H9 (cell line): ENCODE data around the gene ITPKC. TPM values are rescaled to one million over a fixed set of nuclear protein-coding genes. Genes with fewer than 3 reads are reported as not detected.

Experiments
- DNase-seq: peaks from one replicate; pipeline ENCODE4 v3.0.0-alpha.2; 2017
- H2AFZ ChIP-seq: one replicate; pipeline ENCODE4 v1.6.1; 2013; ENCODE audit warnings: mild to moderate bottlenecking, low read length, control low read depth, moderate library complexity
- H2AK5ac ChIP-seq: 2 replicates; pipeline ENCODE4 v1.6.1; 2013; ENCODE audit warnings: low read length, control low read depth, mixed read lengths; ENCODE audit not compliant: insufficient read length
- H2BK120ac ChIP-seq: one replicate; pipeline ENCODE4 v1.6.1; 2013; ENCODE audit warnings: low read depth, mild to moderate bottlenecking, low read length, control low read depth, inconsistent platforms; ENCODE audit not compliant: poor library complexity, severe bottlenecking
- H2BK12ac ChIP-seq: 2 replicates; pipeline ENCODE4 v1.6.1; 2013; ENCODE audit warnings: low read length, control low read depth, mixed read lengths, low read depth; ENCODE audit not compliant: insufficient read length
- H2BK15ac ChIP-seq: 2 replicates; pipeline ENCODE4 v1.6.1; 2013; ENCODE audit warnings: low read depth, low read length, control low read depth
- H2BK20ac ChIP-seq: one replicate; pipeline ENCODE4 v1.6.1; 2013; ENCODE audit warnings: low read depth, mild to moderate bottlenecking, low read length, control low read depth, inconsistent platforms; ENCODE audit not compliant: poor library complexity, severe bottlenecking
- H2BK5ac ChIP-seq: 2 replicates; pipeline ENCODE4 v1.6.1; 2013; ENCODE audit warnings: low read length, control low read depth, mixed read lengths; ENCODE audit not compliant: insufficient read length
- H3K14ac ChIP-seq: 2 replicates; pipeline ENCODE4 v1.6.1; 2013; ENCODE audit warnings: low read length, control low read depth; ENCODE audit not compliant: insufficient read depth
- H3K18ac ChIP-seq: 2 replicates; pipeline ENCODE4 v1.6.1; 2013; ENCODE audit warnings: low read depth, mild to moderate bottlenecking, mixed read lengths, low read length, control low read depth; ENCODE audit not compliant: insufficient read length
- H3K23ac ChIP-seq: 2 replicates; pipeline ENCODE4 v1.6.1; 2013; ENCODE audit warnings: low read length, control low read depth, mixed read lengths, low read depth; ENCODE audit not compliant: insufficient read length
- H3K23me2 ChIP-seq: 2 replicates; pipeline ENCODE4 v1.6.1; 2013; ENCODE audit warnings: low read depth, mild to moderate bottlenecking, mixed read lengths, low read length, control low read depth; ENCODE audit not compliant: insufficient read length, poor library complexity, severe bottlenecking
- H3K27ac ChIP-seq: 2 replicates; pipeline ENCODE4 v1.5.1; 2013; ENCODE audit warnings: low read length, control low read depth, mixed read lengths, low read depth; ENCODE audit not compliant: insufficient read length
- H3K27me3 ChIP-seq: 2 replicates; pipeline ENCODE4 v1.6.1; 2013; ENCODE audit warnings: low read length, control low read depth, inconsistent platforms; ENCODE audit not compliant: insufficient read depth
- H3K4ac ChIP-seq: 2 replicates; pipeline ENCODE4 v1.6.1; 2013; ENCODE audit warnings: low read depth, mild to moderate bottlenecking, control low read depth, inconsistent platforms, low read length, moderate library complexity
- H3K4me1 ChIP-seq: 2 replicates; pipeline ENCODE4 v1.6.1; 2013; ENCODE audit warnings: low read length, control low read depth, inconsistent platforms; ENCODE audit not compliant: insufficient read depth
- H3K4me2 ChIP-seq: 2 replicates; pipeline ENCODE4 v1.6.1; 2013; ENCODE audit warnings: low read length, control low read depth, mixed read lengths; ENCODE audit not compliant: insufficient read length, insufficient read depth
- H3K56ac ChIP-seq: 2 replicates; pipeline ENCODE4 v1.6.1; 2013; ENCODE audit warnings: low read depth, mild to moderate bottlenecking, mixed read lengths, low read length, control low read depth; ENCODE audit not compliant: insufficient read length
- H3K79me1 ChIP-seq: 2 replicates; pipeline ENCODE4 v1.6.1; 2013; ENCODE audit warnings: low read depth, mild to moderate bottlenecking, moderate library complexity, low read length, control low read depth, inconsistent platforms; ENCODE audit not compliant: insufficient read depth, poor library complexity, severe bottlenecking
- H3K79me2 ChIP-seq: 2 replicates; pipeline ENCODE4 v1.6.1; 2013; ENCODE audit warnings: low read length, control low read depth, inconsistent platforms; ENCODE audit not compliant: insufficient read depth
- H3K9ac ChIP-seq: 2 replicates; pipeline ENCODE4 v1.6.1; 2013; ENCODE audit warnings: low read length, control low read depth, mixed read lengths; ENCODE audit not compliant: insufficient read length; ENCODE audit errors: extremely low read depth
- H3K9me3 ChIP-seq: one replicate; pipeline ENCODE4 v1.6.1; 2013; ENCODE audit warnings: low read depth, low read length, inconsistent platforms; ENCODE audit not compliant: control insufficient read depth
- H3T11ph ChIP-seq: one replicate; pipeline ENCODE4 v1.6.1; 2013; ENCODE audit warnings: mild to moderate bottlenecking, low read length, control low read depth, inconsistent platforms
- H4K20me1 ChIP-seq: one replicate; pipeline ENCODE4 v1.6.1; 2013; ENCODE audit not compliant: control insufficient read depth, insufficient read length, insufficient read depth
- H4K5ac ChIP-seq: 2 replicates; pipeline ENCODE4 v1.6.1; 2013; ENCODE audit warnings: low read depth, mild to moderate bottlenecking, mixed read lengths, low read length, control low read depth; ENCODE audit not compliant: insufficient read length
- H4K8ac ChIP-seq: replicated peaks from 2 replicates; pipeline ENCODE4 v1.6.1; 2013; ENCODE audit warnings: low read length, control low read depth, mixed read lengths, low read depth; ENCODE audit not compliant: insufficient read length
- H4K91ac ChIP-seq: 2 replicates; pipeline ENCODE4 v1.6.1; 2013; ENCODE audit warnings: low read depth, mild to moderate bottlenecking, moderate library complexity, mixed read lengths, low read length, control low read depth; ENCODE audit not compliant: insufficient read length
- H3K27ac Mint-ChIP-seq, 3 experiments: 2 replicates in 2 of 3; 3 replicates in 1 of 3; pipeline ENCODE4 v1.8.0; 2020 to 2021; ENCODE audit warnings: mixed read lengths in 3 of 3, mild to moderate bottlenecking in 1 of 3, moderate library complexity in 1 of 3
- H3K27me3 Mint-ChIP-seq: 2 replicates; pipeline ENCODE4 v1.8.0; 2021; ENCODE audit warnings: low read depth, mild to moderate bottlenecking, moderate library complexity, mixed read lengths
- H3K36me3 Mint-ChIP-seq, 3 experiments: 2 replicates in 2 of 3; 3 replicates in 1 of 3; pipeline ENCODE4 v1.8.0; 2020 to 2021; ENCODE audit warnings: low read depth in 3 of 3, mixed read lengths in 3 of 3; ENCODE audit not compliant: insufficient read depth in 1 of 3
- H3K4me1 Mint-ChIP-seq, 2 experiments: 2 replicates each; pipeline ENCODE4 v1.8.0; 2020; ENCODE audit warnings: mixed read lengths in 2 of 2
- H3K4me3 Mint-ChIP-seq, 2 experiments: 2 replicates in 1 of 2; 3 replicates in 1 of 2; pipeline ENCODE4 v1.8.0; 2020 to 2021; ENCODE audit warnings: mild to moderate bottlenecking in 2 of 2, mixed read lengths in 2 of 2, moderate library complexity in 1 of 2
- H3K9me3 Mint-ChIP-seq, 2 experiments: 2 replicates in 1 of 2; 3 replicates in 1 of 2; pipeline ENCODE4 v1.8.0; 2020; ENCODE audit warnings: mild to moderate bottlenecking in 2 of 2, mixed read lengths in 2 of 2, moderate library complexity in 1 of 2
- CTCF ChIP-seq: fragments of 200-600 bp; sonication (generic); conservative IDR thresholded peaks from 3 replicates; pipeline ENCODE4 v1.8.0; 2021; ENCODE audit warnings: antibody characterized with exemption, mild to moderate bottlenecking
- whole genome bisulfite sequencing: extraction: QIAGEN DNeasy Blood & Tissue Kit; methylation state at CpG from one replicate; pipeline ENCODE4 v1.1.7; 2013; ENCODE audit warnings: missing lambda C conversion rate, low lambda C conversion rate, mixed read lengths; ENCODE audit not compliant: insufficient read length; ENCODE audit errors: extremely low coverage; 5-methylcytosine and 5-hydroxymethylcytosine counted together
- total RNA-seq: library from RNA; stranded (reverse); gene quantifications from 2 replicates; pipeline ENCODE4 v1.2.1, GENCODE V29; 2021

ITPKC gene
- total RNA-seq, 1 experiment from 2014 or later, result 11.2 TPM

- H3K56ac ChIP-seq, result no peak overlapping the region
- Mint-ChIP-seq H3K9me3 (no peaks in the 10 kb centered on the region), H3K4me1 (peaks cover 5 to 13% of the 10 kb centered on the region in 2 experiments; a peak in 3 of 4 replicates), H3K36me3 (peaks cover 29 to 57% (median 49%) of the 10 kb centered on the region in 3 experiments), H3K27me3 (no peaks in the 10 kb centered on the region; the same call in 1 of the 2 replicates), H3K4me3 (no peak overlapping the region), H3K27ac (peak overlapping the region; percentile 46 to 72 (median 62); a peak in 4 of 7 replicates)
- no peak overlapping the region for H3T11ph ChIP-seq
- H2BK120ac ChIP-seq, result no peak overlapping the region
- no CpG with 5 or more reads among the region's 18 CpGs for WGBS
- no peak overlapping the region for H4K91ac ChIP-seq
- no peak overlapping the region for H3K4ac ChIP-seq
- H3K9ac ChIP-seq, result no peak overlapping the region
- H3K23me2 ChIP-seq, result no peaks in the 10 kb centered on the region
- H3K14ac ChIP-seq, result no peak overlapping the region
- no peak overlapping the region for H3K18ac ChIP-seq
- H4K5ac ChIP-seq, result no peak overlapping the region
- no peaks in the 10 kb centered on the region for H3K79me1 ChIP-seq
- H3K79me2 ChIP-seq, result no peaks in the 10 kb centered on the region
- H3K4me2 ChIP-seq, result no peak overlapping the region
- no peaks in the 10 kb centered on the region for H3K27me3 ChIP-seq
- H2BK20ac ChIP-seq, result no peak overlapping the region
- H4K8ac ChIP-seq, result no peak overlapping the region
- H2AFZ ChIP-seq, result no peak overlapping the region
- no peak overlapping the region for H3K27ac ChIP-seq
- H2BK15ac ChIP-seq, result no peak overlapping the region
- TF ChIP-seq CTCF, result peak; percentile 71
- DNase-seq, result peak; percentile 82
- H2BK12ac ChIP-seq, result no peak overlapping the region
- no peaks in the 10 kb centered on the region for H3K4me1 ChIP-seq
- H2BK5ac ChIP-seq, result no peak overlapping the region
- no peaks in the 10 kb centered on the region for H3K9me3 ChIP-seq
- no peak overlapping the region for H3K23ac ChIP-seq
- H4K20me1 ChIP-seq, result no peaks in the 10 kb centered on the region
- H2AK5ac ChIP-seq, result no peak overlapping the region
Observed at GRCh38 chr19:40702337-40703012, 14.4 kb upstream of the ITPKC start.
